T follicular helper cell (primary cell): ENCODE measurements around the gene SPA17.
A peak's percentile ranks its signal among the peaks of the same experiment; 100 is the strongest.

Experiments
- DNase-seq: peaks from one replicate; pipeline ENCODE4 v3.0.0-alpha.2; 2020; ENCODE audit warnings: low read depth

The SPA17 gene

DNA sequence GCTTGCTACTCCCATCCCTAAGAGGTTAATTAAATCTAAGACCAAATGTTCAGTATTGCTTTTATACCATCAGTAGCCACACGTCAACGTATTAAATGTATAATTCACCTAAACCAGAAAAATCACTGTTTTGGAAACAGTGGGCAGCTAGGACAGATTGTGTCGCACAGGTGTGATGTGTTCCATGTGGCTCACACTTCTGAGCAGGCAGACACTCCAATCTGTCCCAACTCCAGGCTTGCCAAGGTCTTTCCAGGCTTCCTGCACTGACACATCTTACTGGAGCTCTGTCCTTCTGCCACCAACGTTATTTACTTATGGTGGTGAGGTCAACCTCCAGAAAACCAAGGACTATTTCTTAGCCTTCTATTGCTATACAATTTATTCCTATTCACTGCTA lies 11.6 kb upstream of the SPA17 start:
- DNase-seq = no peak

DNA sequence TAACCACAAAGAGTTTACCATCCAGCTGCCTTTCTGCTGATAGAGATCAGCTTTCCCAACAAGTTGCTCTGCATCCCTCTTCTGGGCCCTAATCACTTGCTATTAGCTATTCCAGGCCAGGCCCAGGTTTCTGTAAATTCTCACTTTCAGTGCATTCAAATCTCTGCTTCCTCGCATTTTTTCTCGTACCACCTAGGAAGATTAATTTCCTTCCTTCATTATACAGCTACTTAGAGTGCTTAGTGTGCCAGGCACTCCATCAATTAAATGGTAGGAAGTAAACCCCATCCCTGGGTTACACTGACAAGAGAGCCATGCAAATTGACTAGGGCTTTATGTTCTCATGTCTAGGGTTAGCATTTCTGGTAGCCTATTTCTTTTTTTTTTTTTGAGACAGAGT lies 9.8 kb upstream of the SPA17 start:
- no peak for DNase-seq

DNA sequence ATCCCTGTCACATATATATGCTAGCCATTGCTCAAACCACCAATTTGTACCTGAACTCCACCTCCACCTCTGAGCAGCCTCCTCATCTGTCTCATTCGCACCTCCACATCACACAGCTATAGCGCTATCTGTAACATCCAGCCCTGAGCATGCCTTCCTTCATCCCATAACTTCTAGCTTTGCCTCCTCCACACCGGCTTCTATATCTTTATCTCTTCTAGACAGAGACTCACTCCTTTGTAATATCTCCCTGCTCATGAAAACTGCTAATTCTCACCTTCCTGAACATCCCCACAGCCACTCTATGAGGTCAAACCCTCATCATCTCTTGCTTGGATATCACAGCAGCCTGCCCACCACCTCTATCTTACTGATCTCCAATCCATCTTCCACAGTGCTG lies 6.1 kb upstream of the SPA17 start:
- DNase-seq = no peak

DNA sequence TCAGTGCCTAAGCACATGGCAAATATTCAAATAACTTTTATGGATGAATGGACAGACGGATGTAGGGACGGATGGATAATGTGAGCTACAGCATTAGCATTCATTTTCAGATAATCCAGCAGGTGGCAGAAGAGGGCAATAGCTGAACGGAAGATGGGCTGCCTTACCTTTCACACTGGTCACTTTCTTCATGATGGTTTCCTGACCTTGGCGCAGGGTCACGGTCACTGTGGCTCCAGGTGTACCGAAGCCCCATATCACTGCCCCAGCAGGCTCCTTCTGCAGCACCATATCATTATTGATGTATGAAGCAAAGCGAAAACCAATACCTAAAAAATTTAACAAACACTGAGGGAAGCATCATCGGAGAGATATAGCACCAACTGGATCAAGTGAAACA lies 4.5 kb upstream of the SPA17 start:
- peak; percentile 33 for DNase-seq

DNA sequence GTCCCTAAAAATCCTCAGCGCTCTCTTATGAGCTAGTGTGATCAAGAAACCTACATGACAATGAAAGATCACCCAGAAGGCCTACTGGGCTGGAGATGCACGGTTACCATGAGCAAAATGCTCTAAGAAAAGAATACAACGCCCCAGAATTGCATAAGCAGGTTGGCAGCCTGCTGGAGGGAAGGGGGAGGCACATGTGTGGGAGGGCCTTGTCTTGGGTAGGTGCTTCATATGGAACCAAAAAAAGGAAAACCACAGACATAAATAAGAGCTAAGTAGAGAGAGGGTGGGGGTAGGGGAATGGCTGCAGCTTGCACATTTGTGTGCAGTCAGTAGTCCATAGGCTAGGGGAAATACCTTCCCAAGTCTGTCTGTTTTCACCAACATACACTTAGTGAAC lies 3.0 kb upstream of the SPA17 start:
- peak; percentile 16 for DNase-seq

DNA sequence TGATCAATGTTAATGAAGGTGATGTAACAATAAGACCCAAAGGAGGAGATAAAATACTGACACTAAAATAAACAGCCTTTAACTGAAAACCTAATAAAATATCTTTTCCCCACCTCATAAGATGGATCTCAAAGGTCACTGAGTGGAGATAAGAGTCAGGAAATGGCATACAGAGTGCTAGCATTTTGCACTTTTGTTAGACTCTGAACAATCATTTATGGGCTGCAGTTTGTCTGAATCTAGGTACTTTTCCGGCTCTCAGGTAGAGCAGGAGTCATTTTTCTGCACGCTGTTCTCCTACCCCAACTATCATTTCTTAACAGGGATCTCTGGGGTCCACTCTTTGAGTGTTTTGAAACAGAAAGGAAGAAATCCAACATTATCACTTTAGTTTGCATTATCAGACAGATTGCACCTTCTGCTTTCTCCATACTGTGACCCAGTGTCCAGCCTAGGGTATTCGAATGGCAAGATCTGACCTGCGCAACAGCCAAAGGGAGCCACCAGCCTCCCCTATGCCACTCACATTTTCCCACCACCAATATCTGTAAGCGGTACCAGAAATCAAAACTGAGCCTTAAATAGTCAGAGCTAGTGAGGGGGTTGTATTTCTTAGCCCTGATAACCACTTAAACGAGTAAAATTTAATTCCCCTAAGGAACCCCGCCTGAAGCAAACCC lies 1.0 kb upstream of the SPA17 start:
- no peak for DNase-seq

DNA sequence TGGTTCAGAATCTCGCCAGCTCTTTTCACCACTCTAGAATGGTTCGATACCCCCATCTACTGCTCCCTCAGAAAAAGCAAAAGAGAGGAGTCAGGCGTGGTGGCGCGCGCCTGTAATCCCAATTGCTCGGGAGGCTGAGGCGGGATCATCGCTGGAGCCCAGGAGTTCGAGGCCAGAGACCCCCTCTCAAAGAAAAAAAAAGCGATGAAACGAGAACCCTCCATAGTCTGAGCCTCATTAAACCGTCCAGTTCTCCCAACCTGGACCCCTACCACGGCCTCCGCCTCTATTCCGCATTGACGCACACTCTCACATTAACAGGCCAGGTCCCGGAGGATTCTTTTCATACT lies 439 bp downstream of the SPA17 start:
- DNase-seq = no peak

DNA sequence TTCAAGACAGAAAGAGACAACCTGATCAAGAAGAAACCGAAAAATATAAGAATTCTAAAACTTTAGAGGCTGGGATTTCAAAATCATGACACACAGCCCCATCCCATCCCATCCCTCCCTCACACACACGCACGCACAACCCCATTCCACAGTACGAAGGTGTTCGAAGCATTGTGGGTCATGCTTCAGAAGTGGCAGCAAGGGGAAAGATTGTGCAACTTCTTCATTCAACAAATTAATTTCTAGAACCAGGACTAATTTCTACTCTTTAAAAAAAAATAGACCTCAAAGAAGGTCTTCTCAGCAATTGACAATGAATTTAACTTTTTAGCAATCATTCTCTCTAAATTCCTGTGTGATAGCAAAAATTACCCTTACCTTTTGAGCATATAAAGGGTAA lies 867 bp downstream of the SPA17 start:
- no peak for DNase-seq

DNA sequence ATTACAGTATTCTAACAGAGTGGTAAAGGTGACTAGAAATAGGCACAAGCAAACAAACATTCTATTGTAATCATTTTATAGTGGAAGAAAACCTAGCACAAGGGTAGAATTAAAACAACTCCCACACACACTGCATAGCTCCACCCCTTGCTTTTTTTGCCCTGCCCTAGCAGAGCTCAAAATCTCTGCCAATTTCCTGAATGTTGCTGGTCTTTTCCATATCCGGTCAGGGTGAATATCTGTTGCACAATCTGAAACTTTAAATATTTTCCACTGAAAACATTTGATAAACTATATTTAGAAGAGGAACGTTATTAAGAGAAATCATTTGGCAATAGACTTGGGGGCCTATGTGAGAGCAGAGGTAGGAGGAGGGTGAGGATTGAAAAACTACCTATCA lies 2.7 kb downstream of the SPA17 start:
- DNase-seq = no peak

DNA sequence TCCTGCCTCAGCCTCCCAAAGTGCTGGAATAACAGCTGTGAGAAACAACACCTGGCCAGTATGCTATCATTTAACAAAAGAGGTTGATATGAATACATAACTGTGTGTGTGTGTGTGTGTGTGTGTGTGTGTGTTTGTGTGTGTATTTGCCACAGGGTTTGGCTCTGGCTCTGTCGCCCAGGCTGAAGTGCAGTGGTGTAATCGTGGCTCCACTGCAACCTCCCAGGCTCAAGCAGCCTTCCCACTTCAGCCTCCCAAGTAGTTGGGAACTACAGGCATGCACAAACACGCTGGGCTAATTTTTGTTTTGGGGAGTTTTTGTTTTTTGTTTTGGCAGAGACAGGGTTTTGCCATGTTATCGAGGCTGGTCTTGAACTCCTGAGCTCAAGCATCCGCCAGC lies 4.7 kb downstream of the SPA17 start:
- DNase-seq = no peak

DNA sequence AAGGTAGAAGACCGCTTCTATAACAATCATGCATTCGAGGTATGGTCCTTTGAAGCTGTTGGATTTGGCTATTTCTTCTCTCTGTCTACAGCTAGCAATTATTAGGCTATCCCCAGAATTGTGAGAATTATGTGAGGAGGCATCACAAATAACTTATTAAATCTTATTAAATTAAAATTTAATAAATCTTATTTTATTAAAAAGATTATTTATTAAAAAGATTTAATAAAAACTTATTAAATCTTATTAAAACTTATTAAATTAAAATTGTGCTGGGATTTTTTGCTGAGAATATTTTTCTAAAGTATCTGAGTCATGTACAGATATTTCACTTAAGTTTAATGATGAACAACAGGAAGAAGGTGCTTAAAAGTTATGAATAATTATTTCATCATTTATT lies 7.7 kb downstream of the SPA17 start:
- no peak for DNase-seq

DNA sequence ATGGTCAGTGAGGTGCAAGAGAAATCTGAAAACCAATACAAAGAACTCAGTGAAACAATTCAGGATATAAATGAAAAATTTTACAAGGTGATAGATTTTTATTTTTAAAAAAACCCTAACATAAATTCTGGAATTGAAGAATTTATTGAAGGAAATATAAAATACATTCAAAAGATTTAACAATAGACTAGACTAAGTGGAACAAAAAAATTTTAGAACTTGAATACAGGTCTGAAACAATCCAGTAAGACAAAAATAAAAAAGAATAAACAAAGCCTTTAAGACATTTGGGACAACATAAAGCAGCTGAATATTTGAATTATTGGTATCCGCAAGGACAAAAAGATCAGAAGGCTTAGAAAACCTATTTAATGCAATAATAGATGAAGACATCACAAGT lies 8.7 kb downstream of the SPA17 start:
- DNase-seq = no peak

DNA sequence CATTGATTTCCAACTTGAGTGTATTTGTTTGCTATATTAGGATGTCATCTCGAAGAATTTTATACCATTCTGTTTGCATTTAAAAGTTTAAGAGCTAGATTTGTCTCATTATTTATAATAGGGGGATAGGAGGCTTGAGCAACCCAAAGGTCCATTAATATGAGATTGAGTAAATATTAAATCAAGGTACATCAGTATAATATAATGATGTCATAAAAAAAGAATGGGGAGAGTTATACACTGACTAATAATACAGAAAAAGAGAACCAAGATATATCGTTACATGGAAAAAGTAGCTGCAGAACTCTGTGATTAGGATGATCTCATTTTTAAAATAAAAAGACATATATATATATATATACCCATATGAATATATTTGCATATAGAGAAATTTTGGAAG lies 19.4 kb downstream of the SPA17 start:
- no peak for DNase-seq

DNA sequence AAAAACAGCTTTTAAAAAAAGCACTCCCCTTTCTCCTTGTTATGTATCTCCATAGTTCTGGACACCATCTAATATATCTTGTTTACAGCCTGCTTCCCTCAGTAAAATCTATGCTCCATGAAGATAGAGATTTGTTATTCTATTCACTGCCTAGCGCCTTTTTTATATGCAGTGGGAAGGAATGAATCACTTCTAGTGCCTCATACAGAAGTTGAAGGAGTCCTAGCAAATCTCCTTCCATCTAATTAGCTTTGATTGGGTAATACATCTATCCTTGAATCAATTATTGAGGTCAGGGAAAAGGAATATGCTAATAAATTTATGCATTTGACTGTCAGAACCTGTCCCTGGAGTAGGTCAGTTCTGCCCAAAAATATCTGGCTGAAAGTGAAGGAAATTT lies 25.8 kb downstream of the SPA17 start:
- DNase-seq = no peak

DNA sequence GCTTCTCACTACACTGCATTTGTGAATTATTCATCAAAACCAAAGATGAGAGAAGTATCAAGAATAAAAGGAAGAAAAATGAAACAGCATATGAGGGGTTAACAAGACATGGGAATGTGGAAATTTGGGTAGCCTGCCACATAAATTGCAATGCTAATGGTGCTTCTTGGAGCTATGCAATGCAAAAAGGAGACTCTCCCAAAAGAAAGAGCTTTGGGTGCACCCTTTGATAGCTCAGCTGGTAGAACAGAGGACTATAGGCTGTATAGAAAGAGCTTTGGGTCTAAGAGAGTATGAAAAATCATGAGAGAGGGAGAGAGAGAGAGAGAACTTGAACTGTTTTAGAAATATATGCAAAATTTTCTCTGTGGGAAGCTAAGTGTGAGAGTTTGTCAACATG lies 26.3 kb downstream of the SPA17 start:
- no peak for DNase-seq

DNA sequence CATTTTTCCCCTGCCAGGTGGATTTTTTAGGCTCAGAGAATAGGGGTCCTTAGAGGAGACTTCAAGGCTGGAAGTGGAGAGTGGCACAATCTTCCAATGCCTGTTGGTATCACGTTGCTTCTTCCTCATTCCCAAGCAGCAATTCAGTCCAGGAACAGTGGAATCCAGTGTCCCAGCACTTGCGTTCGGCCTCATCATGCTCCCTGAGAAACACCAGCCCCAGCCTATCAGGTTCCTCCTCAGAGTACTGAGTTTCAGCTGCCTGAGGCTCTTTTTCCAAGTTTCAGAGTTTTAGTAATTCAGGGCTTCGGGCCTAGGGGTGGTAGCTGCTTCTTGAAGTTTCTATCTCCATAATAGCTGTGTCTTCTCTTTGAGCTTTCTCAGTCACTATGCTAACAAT lies 34.1 kb downstream of the SPA17 start:
- DNase-seq = no peak

DNA sequence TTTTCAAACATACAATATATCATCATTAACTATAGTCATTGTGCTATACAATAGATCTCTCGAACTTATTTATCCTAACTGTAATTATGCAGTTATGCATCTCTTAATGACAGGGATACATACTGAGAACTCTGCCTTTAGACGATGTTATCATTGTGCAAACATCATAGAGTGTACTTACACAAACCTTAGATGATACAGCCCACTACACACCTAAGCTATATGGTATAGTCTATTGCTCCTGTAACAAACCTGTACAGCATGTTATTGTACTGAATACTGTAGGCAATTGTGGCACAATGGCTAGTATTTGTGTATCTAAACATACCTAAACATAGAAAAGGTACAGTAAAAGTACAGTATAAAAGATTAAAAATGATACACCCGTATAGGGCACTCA lies 38.7 kb downstream of the SPA17 start:
- DNase-seq = no peak

DNA sequence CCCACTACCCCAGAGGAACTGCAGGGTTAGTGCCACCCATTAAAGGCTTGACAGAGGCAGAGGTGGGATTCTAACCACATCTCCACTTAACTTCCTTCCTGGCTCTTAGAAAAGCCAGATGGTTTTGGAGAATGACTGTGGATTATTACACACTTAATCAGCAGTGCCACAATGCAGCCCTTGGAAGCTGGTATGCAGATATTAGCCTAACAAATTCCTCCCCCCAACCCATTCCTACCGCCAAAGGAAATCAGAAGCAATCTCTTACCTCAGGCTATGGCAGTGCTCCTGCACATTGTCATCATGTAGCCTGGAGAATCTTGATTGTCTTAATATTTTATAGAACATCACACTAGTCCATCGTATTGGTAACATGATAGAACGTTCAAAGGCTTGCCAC lies 42.9 kb downstream of the SPA17 start:
- DNase-seq = no peak

DNA sequence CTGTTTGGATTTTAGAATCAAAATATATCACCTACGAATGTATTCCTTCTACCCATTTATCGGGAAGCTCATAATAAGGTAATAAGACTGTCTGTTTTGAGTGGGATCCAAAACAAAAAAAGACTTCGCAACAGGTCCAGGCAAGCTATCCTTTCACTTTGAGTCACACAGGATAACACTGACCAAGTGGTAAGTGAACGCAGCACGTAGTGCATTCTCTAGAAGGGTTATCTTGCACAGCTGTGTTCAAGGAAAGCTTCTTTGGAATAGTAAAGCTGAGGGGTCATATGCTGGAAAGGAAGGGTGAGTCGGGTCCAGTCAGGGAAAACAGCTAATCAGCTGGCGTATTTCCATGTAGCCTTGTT lies 43.7 kb downstream of the SPA17 start:
- no peak for DNase-seq

DNA sequence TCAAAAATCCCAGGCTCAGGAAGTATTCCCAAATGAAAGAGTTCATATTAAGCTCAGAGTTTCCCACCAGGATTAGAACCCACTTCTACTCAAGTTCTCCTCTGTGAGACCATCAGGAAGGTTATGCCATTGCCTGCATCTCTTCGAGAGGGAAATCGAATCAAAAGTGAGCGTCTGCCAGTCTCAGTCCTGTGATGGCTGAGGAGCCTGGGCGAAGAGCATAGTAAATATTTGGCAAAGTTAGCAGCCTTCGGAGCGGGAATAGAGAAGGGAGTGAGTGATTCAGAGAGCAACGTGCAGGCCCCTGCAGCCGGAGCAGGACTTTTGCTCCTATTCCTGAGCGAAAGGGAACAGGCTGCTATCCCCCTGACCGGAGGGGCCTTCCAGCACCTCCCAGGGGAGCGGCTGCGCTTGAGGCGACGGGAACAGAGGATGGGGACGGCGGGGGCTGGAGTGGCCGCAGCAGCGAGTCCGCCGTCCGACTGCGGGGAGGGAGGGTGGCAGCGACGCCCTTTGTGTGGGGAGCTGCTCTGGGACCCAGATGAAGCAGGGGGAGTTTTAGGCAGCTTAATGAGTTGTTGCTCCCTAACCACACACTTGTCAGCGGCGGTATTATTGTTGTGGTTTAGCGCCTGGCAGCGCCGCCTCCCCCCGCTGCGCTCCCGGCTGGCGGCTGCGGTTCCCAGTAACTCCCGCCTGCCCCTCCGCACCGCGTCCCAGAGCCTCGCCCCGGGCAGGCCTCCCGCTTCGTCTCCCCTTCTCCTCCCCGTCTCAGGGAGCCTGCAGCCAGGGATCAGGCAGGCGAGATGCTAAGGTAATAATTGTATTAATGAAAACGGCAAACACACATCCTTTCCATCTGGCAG lies 44.3 kb downstream of the SPA17 start:
- DNase-seq = peak; percentile 8

DNA sequence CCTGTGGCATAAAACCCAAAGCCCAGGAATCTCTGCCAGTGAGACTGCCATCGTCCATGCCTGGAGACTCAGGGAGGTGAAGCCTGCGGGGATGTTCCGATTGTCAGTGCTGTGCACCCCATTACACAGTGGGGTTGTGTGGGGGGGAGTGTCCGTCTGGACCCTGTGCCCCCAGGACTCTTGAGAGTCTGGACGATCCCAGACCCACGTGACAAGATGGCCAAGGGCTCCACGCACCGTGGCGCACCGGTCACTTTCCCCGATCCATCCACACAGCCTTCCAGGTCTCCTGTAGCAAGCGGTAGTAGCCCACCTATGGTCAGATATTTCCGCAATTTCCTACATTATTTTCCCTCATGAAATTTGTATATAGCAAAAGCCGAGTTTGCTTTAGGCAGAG lies 45.1 kb downstream of the SPA17 start:
- no peak for DNase-seq

DNA sequence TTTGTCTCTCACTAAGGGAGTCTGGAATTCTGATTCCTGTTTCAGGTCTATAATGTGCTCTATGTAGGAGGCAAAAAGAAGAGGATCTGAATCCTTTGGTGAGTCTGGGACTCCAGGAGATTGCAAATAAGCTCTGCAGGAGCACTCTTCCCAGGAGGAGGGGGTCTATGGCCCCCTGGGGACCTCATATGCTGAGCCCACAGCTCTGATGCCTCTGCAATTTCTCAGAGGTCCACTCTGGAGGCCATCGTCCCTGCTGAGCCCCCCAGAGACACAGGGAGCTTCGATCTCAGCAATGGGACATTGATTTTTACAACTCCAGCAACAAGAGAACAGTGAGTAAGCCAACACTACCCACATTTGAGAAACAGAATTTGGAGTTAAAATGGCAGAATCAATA lies 45.8 kb downstream of the SPA17 start:
- no peak for DNase-seq

DNA sequence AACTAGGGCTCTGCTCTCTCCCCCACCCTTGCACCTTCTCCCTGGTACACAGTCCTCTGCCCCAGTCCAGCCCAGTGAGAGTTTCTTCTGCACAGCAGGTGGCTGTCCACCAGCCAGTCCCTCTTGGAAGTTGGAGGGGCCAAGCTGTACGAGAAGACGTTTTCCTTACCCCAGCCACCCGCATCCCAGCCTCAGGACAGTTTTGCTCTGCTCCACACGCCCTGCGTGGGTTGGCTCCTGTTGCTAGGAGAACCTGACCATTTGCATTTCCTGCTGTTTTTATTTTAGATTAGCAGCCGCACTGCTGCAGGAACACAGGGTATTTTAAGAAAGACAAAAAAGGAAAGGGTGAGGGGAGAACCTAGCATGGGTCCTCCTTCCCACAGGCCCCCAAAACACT lies 48.5 kb downstream of the SPA17 start:
- DNase-seq = no peak
